Measurements from ENCODE around the gene SYNE4.

Gene SYNE4

DNA sequence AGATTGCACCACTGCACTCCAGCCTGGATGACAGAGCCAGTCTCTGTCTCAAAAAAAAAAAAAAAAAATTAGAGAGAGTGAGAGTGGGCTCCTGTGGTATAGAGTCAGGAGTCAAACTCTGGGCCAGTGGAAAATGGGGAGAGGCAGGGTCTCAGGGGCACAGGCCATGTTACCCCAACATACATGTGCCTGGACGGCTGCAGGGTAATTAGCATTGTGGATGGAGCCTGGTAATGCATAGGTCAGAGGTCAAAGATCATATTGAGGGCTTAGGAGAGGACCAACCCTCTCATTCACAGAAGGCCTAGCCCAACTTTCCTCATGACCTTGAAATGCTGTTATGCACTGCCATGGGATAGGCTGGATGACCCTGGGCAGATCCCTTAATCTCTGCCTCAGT is 16.9 kb upstream of the SYNE4 start:
- DNase-seq (ENCODE audit: low read depth in 2 of 2): no peak

DNA sequence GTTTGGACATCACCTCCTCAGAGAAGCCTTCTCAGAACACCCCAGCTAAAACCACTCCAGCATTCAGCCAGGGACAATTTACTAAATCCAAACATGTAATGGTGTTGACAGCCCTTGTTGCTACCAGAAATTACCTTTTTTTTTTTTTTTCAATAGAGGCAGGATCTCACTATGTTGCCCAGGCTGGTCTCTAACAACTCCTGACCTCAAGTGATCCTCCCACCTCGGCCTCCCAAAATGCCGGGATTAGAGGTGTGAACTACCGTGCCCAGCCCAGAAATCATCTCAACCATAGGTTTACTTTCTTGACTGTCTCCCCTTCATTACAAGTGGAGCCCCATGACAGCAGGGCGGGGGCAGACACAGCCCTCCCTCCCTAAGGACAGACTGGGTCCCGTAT is 14.8 kb upstream of the SYNE4 start:
- DNase-seq (ENCODE audit: low read depth in 2 of 2): no peak

DNA sequence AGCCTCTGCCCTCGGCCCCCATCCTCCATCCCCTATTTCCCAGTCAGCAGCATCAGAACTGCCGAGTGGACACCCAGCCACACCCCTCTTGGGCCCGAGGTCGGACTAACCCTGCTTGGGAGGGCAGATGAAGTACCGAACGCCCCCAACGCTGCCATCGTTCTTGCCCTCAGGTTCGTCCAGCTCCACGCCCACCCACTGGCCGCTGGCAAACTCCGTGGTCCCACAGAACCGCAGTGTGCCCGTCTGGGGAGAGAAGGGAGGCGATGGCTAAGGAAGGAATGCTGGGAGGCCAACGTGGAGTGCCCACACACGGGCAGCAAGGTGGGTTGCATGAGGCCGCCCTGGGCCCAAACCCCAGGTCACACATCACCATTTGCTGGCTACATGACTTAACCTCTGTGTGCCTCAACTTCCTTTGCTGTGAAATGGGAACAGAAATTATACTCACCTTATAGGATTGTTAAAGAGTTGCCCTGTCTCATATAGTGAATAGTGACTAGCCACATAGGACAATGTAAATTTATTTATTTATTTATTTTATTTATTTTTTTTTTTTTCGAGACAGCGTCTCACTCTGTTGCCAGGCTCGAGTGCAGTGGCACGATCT is 10.6 kb upstream of the SYNE4 start:
- no peak for DNase-seq (ENCODE audit: low read depth in 2 of 2)

DNA sequence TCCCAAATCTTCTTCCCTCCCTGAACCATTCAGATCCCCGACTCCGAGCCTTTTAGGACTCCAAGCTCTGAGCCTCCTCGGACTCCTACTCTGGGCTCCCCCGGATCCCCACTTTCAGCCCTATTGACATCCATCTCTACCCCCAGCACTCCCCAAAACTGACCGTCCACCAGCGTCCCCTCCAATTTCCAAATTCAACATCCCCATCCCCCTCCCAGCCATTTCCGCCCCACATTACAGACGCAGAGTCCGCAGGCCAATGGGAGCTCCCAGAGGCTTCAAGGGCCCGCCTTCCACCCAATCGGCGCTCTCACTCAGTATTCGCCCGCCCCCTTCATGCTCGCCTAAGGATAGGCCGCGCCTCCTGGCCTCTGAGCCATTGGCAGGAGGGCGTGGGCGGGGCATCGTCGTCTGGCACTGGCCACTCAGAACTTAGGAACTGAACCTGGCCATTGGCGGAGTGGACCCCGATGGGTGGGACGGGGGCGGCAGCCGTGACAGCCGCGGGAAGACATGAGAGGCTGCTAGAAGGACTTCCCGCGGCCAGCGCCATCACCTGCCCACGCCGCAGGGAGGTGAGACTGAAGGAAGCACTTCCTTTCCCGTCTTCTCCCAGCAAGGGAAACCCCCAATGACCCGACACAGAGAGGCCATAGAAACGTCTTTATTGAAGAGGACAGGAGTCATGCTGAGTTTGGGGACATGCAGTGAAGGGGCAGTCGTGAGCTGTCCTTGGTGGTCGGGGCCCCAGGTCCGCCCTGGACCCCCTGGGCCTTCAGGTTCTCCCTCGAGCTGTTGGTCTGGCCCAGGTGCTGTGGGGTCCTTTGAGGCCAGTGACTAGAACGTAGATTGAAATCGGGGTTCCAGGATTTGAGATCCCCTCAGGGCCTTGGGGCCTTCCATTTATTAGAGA is 5.7 kb upstream of the SYNE4 start, which contains the start of gene ALKBH6:
Gene ALKBH6, minus strand, starts transcription at position 202 of the 913 bp plus-strand sequence. CDS start 816 bp downstream, outside the sequence.
- DNase-seq (ENCODE audit: low read depth in 2 of 2): peak; percentile 100

DNA sequence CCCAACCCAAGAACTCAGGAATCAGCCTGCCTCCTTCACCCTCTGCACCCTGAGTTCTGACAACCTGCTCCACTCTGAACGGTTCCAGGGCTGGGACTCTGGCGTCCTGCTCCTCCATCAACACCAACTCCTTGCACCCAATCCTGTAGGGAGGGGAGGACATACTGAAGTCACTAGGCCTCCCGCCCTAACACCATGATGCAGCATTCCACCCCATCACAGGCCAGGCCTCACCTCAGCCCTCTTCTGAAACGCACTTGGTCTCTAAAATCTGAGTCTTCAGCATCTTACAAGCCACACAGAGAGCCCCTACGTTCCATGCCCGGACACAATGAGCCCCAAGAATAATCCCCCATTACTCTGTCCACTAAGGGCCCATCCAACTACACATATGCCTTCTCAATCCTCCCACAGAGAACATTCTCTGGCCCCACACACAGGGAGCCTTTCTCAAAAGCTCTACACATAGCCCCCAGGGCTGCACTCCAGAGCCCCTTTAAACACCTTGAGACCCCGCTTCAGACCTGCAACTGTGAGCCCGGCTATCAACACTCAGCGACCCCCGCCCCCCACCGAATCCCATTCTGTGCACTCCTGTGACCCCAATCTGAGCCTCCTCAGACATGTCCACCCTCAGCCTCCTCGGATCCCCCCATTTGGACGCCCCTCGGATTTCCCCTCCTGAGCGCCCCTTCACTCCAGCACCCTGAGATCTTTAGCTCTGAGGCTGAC is 4.8 kb upstream of the SYNE4 start:
- no peak for DNase-seq (ENCODE audit: low read depth in 2 of 2)

DNA sequence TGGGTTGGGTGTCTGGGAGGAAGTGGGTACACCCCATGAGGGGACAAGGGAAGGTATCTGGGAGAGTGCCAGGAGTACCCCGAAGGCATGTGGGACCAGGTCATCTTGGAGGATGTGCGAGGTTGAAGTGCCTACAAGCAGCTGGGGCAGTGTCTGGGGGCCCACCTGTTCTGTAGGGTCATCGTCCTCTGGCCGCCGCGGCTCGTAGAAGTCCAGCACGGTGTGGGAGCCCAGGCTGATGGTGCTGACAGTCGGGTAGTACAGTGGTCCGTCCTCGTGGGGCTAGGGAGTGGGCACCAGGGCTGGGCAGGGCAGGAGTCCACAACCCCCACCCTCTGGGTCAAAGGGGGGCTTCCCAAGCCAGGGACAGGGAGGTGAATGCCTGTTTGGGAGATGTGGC is 1.8 kb upstream of the SYNE4 start:
- no peak for DNase-seq (ENCODE audit: low read depth in 2 of 2)

DNA sequence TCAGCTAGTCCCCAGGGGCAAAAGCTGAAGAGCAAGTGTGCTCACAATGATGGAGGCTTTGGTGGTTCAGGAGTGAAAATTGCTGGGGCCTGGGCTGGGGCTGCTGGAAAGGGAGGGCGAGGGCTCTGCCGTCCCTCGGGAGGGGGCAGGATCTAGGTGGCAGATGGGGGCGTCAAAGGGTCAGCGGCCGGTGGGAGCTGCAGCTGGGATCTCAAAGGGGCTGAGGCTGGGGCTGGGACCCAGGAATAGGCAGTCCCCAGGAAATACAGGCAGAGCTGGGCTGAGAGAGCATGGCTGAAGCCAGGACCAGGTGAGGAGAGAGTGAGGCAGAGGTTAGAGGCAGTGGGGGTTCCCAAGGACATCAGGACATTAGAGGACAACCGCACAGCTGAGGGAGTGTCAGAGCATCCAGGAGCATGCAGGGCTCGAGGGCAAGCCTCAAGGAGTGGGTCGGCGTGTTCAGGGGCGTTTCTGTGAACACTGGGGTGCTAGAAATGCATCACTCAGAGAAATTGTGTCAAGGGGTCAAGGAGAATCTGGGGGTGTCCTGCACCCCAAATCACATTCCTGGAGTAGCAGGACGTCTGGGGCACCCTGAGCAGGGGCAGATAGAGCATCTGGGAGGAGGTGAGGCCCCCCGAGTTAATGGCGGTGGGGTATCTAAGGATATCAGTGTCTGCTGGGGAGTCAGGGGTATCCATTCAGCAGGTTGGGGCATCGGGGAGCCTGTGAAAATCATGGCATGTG is 1.2 kb upstream of the SYNE4 start:
- no peak for DNase-seq (ENCODE audit: low read depth in 2 of 2)

DNA sequence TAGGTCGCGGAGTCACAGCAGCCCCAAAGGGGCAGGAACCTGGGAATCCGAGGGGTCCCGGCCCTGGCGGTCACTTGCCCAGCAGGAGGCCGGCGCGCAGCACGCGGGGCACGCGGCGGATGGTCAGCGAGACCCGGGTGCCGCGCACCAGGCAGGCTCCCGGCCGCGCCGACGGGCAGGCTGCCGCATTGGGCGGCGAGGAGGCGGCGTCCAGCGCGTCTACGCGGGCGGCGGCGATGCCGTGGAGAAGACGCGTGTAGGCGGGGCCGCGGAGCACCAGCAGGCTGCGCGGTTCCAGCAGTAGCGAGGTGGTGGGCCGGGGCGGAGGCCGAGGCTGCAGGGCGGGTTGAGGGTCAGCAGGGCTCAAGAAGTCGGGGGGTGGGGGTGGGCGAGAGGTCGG is 607 bp upstream of the SYNE4 start:
- peak in 1 of 2 donors; percentile 45 for DNase-seq (ENCODE audit: low read depth in 2 of 2)

DNA sequence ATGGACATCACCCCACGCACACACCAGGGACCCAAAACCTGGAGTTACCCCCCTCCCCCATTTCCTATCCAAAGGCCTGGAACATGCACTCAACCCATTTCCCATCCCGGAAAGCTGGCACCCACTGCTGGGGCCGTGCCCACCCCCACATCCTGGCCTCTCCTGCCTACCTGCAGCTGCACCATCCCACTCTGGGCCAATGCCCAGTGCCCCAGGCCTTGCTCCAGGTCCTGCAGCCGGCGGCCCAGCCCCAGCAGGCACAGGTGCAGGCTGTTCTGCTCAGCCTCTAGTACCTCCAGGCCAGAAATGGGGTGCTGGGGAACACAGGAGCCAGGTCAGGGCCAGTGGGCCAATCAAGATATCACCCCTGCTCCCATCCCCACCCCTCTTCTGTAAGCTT is 1.7 kb downstream of the SYNE4 start:
- no peak for DNase-seq (ENCODE audit: low read depth in 2 of 2)

DNA sequence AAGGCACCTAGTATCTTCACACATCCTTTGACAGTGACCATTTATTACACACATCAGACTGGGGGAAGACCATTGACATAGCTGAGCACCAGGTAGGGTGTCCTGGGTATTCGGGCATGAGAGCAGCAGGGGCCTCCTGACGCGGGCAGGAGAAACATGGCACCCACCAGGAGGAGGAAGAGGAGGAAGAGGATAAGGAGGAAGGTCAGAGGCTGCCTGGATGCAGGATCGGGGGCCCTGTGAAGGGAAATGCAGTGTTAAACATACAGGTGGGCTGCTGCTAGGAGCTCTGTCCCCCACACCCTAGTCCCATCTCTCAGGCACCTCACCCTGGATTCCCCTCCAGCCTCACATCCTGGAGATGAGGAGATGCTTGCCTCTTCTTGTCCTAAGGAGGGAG is 5.3 kb downstream of the SYNE4 start:
- no peak for DNase-seq (ENCODE audit: low read depth in 2 of 2)

DNA sequence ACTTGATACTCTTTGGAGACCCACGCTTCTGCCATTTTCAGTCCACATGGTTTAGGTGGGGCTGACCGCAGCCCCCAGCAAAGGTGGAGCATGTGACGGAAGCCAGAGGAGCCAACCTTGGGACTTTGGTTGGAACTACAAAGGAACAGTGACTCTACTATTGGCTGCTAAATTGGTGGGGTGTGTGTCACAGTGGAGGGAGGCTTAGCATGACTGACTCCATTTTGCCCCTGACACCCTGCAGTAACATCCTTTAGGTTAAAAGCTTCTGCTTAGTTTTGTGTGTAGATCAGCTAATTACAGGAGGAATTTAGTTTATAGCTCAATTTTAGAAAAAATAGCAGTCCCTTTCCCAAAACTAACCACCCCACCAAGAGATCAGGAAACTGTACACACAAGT is 7.0 kb downstream of the SYNE4 start:
- DNase-seq (ENCODE audit: low read depth in 2 of 2): no peak

DNA sequence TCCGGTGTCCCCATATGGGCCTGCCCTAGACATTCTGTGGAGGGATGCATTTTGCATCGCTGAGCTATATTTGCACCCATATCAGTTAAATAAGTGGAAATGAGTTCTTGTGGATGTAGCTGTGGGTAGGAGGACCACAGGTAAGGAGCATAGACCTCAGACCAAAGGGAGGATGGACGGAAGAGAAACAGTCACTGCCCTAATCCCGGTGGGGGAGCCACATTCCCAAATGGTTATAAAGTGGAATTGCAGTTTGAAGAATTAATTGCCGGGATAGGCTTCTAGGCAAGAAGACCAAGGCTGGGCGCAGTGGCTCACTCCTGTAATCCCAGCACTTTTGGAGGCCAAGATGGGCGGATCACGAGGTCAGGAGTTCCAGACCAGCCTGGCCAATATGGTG is 11.8 kb downstream of the SYNE4 start:
- DNase-seq (ENCODE audit: low read depth in 2 of 2): no peak

DNA sequence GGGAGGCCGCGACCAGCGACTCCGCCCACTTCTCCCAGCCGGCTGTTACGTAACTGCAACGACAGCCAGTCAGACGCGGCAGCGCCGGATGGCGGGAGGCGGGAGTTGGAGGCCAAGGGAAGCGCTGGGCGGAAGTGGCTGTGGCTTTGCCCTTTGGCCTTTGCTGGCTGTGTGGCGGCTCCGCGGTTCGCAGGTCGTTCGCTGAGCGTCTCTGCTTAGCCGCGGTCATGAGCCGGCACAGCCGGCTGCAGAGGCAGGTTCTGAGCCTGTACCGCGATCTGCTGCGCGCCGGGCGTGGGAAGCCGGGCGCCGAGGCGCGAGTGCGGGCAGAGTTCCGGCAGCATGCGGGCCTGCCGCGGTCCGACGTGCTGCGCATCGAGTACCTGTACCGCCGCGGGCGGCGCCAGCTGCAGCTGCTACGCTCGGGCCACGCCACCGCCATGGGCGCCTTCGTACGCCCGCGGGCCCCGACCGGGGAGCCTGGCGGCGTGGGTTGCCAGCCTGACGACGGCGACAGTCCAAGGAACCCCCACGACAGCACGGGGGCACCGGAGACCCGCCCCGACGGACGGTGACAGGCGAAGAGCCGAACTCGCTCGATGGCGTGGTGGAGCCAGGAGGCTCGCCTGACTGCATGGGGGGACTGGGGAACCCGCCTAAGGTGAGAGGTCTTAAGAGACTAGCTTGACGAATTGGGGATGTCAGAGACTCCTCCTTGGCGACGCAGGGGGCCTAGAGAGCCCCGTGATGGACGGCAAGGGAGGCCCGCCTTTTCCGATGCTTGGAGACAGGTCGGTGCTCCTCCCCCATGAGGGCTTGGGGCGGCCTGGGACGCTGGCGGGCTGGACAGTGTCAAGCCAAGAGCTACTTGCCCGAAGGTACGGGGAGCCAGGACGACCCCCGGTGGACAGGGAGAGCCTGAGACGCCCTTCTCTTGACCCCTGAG is 13.3 kb downstream of the SYNE4 start, which contains the start of gene SDHAF1:
Gene SDHAF1, plus strand, starts transcription at position 141 of the 946 bp plus-strand sequence. Its CDS starts 87 bp downstream, at position 228.
- peak; percentile 91 to 96 for DNase-seq (ENCODE audit: low read depth in 2 of 2)

DNA sequence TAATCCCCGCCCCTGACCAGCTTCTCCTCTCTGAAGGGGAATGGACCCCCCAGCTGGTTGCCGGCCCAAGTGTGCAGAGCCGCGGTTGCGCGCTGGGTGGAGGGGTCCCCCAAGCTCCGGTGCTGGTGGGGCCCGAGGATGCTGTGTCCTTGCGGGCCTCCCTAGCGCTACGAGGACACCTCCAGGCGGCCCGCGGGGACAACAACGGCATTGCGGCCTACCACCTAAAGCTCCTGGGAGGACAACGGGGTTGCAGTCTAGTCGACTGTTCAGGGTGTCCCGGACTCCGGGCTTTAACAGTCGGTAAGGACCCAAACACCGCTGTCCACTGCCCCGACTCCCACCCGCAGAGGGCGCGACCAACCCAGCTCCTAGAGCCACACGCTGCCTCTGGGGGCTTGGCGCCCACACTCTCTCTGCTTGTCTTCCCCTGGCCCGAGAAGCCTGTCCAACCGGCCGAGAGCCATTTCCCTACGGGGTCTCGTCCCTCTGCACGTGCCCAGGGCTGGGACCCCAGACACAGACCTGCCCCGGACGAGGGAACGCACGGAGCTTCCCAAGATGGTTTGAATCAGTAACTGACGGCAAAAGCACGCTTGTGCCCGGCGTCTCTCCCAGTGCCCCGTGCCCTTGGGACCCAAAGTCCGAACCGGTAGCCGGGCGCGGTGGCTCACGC is 14.6 kb downstream of the SYNE4 start:
- DNase-seq (ENCODE audit: low read depth in 2 of 2): no peak

DNA sequence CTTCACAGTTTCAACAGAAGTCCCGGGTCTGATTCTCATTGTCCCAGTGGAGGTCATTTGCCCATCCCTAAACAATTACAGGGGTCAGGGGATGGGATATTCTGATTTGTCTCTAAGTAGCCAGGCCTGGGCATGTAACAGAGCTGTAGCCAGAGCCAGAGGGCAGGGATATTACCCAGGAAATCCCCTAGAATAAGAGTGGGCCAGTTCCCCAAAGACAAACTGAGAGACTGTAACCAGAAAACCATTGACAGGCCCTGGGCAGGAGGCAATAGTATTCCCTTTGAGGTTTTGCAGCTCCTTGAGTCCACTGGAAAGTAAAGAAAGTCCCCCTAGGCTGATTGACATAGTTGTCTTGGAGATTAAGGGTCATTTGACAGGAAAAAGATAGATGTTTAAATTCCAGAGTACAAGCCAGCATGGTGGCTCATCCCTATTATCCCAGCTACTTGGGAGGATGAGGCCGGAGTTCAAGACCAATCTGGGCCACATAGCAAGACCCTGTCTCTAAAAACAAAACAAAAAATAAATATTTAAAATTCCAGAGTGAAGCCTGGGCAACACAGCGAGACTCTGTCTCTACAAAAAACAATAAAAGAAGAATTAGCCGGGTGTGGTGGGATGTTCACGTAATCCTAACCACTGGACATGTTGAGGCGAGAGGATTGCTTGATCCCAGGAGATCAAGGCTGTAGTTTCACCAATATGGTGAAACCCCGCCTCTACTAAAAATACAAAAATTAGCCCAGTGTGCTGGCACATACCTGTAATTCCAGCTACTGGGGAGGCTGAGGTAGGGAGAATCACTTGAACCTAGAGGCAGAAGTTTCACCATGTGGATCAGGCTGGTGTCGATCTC is 15.5 kb downstream of the SYNE4 start:
- DNase-seq (ENCODE audit: low read depth in 2 of 2): no peak

DNA sequence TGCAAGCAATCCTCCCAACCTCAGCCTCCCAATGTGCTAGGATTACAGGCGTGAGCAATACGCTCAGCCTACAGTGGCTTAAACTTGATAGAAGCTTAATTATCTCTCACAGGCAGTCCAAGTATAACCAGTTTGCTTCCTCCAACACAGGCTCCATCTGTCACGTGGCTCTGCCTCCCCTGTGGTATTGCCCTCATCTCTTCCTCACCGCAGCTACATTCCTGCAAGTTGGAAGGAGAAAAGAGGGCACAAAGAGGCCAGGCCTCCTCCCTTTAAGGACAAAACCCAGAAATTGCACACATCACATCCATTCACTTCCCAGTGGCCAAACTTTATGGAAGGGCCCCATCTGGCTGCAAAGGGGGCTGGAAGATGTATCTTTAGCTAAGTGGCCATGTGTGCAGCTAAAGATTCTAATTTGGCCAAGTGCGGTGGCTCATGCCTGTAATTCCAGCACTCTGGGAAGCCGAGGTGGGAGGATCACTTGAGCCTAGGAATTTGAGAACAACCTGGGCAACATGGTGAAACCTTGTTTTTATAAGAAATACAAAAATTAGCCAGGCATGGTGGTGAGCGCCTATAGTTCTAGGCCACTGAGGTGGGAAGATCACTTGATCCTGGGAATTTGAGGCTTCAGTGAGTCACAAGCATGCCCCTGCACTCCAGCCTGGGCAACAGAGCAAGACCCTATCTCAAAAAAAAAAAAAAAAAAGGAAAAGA is 16.7 kb downstream of the SYNE4 start:
- DNase-seq (ENCODE audit: low read depth in 2 of 2): no peak

DNA sequence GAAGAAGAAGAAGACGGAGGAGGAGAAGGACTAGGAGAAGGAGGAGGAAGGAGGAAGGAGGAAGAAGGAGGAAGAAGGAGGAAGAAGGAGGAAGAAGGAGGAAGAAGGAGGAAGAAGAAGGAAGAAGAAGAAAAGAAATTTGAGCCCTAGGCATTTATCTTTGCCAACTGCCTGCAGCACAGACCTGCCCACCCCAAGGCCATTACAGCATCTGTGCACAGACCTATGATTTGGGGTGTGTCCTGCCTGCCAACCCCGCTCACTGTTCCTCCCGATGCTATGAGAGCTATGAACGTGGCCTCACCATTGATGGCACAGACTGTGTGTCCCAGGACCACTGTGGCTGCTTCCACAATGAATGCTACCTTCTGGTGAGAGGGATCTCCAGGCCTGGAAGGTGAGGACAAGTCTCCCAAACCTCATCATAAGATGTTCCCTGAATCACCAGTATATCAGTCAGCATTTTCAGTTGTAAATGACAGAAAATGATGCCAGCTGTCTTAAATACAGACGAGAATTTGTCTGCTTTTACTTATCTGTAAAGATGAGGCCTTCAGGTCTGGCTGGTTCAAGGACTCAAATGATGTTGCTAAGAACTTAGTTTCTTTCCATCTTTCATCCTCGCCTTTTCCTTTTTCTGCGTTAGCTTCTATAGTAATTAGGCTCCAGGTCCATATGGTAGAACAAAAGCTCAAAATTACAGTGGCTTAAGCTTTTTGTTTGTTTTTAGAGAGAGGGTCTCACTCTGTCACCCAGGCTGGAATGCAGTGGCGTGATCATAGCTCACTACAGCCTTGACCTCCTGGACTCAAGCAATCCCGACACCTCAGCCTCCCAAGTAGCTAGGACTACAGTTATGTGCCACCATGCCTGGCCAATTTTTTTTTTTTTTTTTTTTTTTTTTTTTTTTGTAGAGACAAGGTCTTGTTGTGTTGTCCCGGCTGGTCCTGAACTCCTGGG is 17.6 kb downstream of the SYNE4 start:
- DNase-seq (ENCODE audit: low read depth in 2 of 2): no peak

All from stimulated activated CD4-positive, alpha-beta T cell treated with anti-CD3 and anti-CD28 coated beads, Interleukin-15, amount 100 ng/mL, for 48 hours (primary cell).